NCI-H2107 treated with DMSO at 0.1 percent for 48 hours (cell line): ENCODE data around the gene CCNL1.
"Not testable (repeated sequence)": the region's sequence is repeated elsewhere in the genome, so short reads cannot be mapped to it uniquely, and the experiment has no call there.

ENCODE experiments used
- DNase-seq: peaks from one replicate; lab custom pipeline; 2025; ENCODE audit not compliant: unreplicated experiment; lab: John Stamatoyannopoulos, UW

Gene CCNL1

DNA sequence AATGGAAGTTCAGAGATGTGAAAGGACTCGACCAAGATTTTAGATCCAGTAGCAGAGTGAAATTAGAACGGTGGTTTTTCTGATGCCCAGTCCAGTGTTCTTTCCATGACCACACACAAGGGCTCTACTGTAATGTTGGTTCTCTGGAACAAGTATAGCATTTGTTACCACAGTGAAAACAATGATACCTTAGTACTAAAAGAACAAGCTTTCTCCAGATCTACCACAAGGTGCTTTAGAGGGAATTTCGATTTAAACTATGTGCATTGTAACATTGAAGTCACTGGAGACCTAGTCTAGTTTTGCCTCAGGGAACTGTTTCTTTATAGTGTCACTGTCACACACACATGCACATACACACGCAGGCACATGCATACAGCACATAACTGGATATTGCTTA, 12.8 kb upstream of the CCNL1 start:
- DNase-seq: no peak

- DNase-seq: no peak
Measured at GRCh38 chr3:157170861-157171260, 10.9 kb upstream of the CCNL1 start.

GRCh38 chr3:157167371-157168042, 7.6 kb upstream of the CCNL1 start:
- DNase-seq: no peak

- no peak for DNase-seq
Measured at GRCh38 chr3:157166561-157166960, 6.6 kb upstream of the CCNL1 start.

GRCh38 chr3:157166115-157166514, 6.2 kb upstream of the CCNL1 start:
- no peak for DNase-seq

DNA sequence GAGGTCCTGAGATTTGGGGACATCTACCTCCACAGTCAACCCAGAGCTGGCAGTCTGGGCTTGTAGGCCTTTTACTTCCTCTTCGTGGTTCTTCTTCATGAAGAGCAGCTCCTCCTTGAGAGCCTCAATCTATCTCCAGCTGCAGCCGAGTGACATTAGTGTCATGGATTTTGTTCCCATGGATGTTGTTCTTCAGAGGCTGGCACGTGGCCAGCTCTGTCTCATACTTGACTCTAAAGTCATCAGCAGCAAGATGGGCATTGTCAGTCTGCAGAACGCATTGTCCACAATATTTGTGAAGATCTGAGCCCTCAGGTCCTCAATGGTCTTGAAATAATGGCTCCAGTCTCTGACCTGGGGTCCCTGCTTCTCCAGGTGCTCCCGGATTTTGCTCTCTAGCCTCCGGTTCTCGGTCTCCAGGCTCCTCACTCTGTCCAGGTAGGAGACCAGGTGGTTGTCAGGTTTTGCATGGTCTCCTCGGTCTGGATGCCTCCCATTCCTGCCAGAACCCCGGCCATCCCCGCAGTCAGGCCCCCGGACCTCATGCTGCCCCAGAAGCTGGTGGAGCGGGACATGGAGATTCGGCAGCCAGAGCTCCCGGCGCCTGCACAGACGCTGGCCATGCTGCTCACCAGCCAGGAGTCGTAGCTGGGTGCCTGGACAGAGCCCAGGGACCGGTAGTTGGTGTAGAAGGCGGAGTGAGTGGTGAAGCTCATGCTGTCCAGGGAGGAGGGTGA, 3.4 kb upstream of the CCNL1 start:
- no peak for DNase-seq

GRCh38 chr3:157162620-157163019, 2.7 kb upstream of the CCNL1 start:
- not testable (repeated sequence) for DNase-seq

- peak; percentile 77 for DNase-seq
Measured at GRCh38 chr3:157160658-157161424, 894 bp upstream of the CCNL1 start.

DNA sequence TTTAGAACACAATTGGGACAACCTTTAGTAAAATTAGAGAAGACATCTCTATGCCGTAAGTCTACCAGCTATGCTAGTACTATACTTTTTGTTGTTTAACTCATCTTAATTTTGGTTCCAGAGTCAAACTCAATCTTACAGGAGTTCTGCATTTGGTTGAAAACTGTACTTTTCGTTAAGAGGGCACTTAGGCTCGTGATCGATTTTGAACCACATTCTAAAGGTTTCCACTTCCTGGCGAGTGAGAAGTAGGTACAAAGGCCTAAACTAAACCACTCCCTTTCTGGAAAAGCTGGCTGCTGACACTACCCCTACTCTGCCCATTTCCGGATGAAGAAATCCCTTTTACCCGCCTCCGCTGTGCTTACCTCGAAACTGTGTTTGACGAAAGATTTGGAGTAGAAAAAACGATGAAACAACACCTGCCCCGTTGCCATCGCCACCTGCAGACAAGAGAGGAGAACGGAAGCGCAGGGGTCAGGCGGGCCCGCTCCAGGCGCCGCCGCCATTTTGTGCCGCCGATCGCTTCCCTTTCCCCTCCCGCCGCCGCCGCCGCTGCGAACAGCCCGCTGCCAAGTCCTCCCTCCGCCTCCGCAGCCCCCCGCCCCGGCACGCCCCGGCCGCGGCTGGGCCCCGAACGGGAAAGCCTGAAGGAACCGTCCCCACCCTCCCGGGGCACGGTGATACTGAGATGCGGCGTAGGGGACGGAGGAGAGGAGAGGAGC, 748 bp downstream of the CCNL1 start:
- DNase-seq: peak; percentile 84

DNA sequence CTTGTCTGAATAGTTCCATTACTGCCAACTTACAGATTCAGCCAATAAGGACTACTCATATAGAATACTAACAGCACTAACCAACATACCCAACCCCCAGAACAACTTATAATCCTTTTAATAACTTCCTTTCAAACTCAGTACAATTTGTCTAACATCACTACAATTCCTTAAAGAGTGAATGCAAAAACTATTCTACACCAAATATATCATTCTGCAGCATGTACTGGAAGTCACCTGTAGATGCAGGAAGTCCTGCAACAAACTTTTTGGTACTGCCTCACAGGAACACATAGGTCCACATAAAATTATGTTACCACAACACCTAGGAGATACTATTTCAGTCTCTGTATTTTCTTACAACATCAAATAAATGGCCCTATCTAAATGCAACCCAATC, 2.1 kb downstream of the CCNL1 start:
- no peak for DNase-seq

GRCh38 chr3:157156837-157157635, 2.9 kb downstream of the CCNL1 start:
- DNase-seq: peak; percentile 43

GRCh38 chr3:157155591-157155990, 4.4 kb downstream of the CCNL1 start:
- no peak for DNase-seq

DNA sequence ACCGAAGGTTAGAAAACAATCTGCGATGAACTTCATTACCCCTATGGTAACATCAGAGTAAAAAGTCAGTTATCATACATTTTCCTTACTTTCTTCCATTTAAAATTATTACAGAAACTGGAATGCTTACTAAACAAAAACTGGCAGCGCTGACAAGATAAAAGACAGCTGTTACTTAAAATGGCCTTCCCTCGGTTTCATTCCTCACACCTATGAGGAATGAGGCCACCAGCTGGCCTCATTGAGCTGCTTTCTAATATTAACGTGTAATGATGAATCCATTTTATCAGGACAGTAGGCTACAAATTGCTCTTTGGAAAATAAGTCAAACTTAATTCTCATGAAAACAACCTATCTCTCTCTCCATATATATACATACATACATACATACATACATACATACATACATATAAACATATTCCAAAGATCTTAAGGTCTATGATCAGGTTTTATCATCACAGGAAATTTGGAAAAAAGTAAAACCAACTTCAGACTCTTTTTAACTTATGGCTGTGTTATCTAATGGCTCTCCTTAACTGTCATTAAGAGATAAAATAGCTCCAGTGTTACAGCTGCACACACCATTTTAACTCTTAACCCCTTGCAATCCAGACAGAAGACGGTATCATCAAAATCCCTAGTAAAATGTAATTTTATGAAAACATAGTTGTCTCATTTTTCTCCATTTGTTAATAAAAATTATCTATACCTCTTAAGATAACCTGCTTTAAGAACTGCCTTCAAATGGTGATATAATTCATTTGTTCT, 5.2 kb downstream of the CCNL1 start:
- DNase-seq: no peak

DNA sequence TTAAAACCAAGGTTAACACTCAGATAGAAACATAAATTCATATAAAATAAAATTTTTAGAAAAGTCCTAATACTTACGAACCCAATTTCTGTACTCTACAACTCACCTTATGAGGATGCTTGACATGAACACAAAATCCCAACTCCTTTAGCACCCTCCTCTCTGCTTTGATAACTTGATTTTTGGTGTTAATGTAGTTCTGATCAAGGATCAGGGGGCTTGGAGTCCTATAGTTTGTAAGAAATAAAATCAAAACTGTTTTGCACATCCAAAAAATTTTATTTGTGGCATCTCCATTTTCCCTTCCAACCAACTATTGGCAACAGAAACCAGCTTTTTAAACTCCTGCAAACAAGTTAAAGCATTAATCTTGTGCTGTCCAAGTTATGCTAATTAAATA, 7.0 kb downstream of the CCNL1 start:
- DNase-seq: no peak

DNA sequence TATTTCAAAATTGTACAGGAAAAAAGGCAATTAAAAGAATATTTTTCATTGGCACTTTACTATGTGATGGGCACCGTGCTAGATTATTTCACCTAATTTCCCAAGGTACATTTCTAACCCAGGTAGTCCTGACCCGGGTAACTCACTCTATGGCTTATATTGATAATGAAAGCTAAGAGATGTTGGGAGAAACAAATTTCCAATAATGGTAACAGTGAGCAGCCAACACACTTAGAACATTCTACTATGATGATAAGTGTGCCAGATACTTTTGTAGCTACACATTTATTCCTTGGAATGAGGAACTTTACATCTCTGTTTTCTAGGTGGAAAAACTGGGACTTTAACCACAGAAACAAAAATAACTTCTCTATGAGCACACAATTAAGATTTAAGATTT, 7.5 kb downstream of the CCNL1 start:
- DNase-seq: no peak

DNA sequence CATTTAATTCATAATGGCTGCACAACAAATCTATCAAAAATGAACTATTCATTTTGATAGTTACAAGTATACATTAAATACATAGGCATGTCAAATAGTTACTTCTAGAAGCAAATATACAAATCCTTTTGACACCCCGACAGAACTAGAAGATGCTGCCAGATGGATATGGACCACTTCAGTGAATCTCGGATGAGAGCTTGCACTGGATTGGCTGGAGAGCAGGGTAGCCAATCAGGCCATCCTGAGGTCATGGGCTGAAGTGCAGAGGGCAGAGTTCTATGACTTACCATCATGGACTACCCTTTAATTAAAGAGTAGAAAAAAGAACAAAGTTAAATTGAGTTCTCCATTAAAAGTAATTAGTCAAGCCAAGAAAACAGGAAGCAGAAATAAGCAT, 8.3 kb downstream of the CCNL1 start:
- no peak for DNase-seq

GRCh38 chr3:157151151-157151550, 8.8 kb downstream of the CCNL1 start:
- no peak for DNase-seq

DNA sequence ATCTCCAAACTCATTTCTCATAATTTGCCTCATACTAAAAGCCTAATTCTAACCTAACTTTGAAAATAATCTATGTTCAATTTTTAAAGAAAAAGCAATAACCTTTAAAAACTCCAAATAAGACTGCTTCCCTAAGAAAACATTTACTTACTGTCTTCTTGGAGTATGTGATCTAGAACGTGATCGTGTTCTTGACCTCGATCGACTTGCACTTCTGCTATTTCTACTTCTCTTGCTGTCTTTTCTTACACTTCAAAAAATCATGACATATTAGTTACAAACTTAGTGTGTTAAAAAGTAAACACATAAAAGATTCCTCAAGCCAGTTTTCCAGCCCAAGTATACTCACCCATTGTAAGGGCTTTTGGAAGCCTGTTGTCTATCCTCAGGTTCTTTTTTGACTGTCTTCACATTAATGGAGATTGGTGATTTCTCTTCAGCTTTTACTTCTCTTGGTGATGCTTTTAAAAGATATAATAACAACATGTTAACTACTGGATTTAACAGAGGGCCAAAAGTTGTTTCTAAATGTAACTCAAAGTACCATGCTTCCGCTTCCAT, 10.7 kb downstream of the CCNL1 start:
- DNase-seq: no peak

GRCh38 chr3:157148196-157148889, 11.6 kb downstream of the CCNL1 start:
- no peak for DNase-seq
